SK-N-MC (cell line): Measurements from ENCODE around the gene SPECC1.

Experiments used
- EZH2 ChIP-seq: fragments of 200-600 bp; sonication (generic); IDR thresholded peaks from one replicate; pipeline ENCODE4 v1.6.1; 2017; ENCODE audit warnings: antibody characterized with exemption
- FOXP2 ChIP-seq: optimal IDR thresholded peaks from 2 replicates; pipeline ENCODE3; 2011; ENCODE audit warnings: mild to moderate bottlenecking, moderate library complexity; ENCODE audit not compliant: insufficient read depth; ENCODE audit errors: extremely low read length, control extremely low read depth
- POLR2AphosphoS5 ChIP-seq: IDR thresholded peaks from 2 replicates; pipeline ENCODE4 v1.6.1; 2012; ENCODE audit warnings: mild to moderate bottlenecking, low read depth, low read length, borderline replicate concordance

DNA sequence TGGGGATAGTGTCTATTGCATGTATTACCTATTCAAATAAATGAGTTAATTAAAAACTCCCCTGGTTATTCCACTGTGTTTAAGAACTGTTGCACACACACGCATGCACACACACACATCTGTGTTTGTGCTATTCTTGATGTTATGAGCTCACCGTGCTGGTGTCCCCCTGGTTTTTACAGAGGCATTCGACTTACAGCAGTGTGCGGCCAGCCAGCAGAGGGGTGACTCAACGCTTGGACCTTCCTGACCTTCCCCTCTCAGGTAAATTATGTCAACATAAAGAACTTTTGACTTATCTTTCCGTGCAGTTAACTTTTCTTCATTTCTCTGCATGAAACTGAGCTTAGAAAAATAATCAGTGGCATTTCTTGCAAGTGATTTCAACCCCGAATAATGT is 244.2 kb downstream of the SPECC1 start:
- no peak for TF ChIP-seq EZH2
- no peak for TF ChIP-seq POLR2AphosphoS5
- no peak for TF ChIP-seq FOXP2
